ENCODE results near the gene SCAP. TPM values are rescaled to one million over a fixed set of nuclear protein-coding genes. Genes with fewer than 3 reads are reported as not detected.

SCAP gene
- total and polyA plus RNA-seq, 2 experiments from 2014 or later = 35.5 to 141 TPM

GRCh38 chr3:47440131-47440530, 35.6 kb downstream of the SCAP start:
- H3K9me2 ChIP-seq (ENCODE audit: insufficient read depth) = no peaks in the 10 kb centered on the region
- DNase-seq (ENCODE audit: low spot score) = peak; percentile 53

More at GRCh38 chr3:47440131-47440530, 35.6 kb downstream of the SCAP start:
- Mint-ChIP-seq H3K4me3 (no peak overlapping the region), H3K27ac (no peak overlapping the region), H3K9me3 (no peaks in the 10 kb centered on the region), H3K36me3 (ENCODE audit: low read depth) (peaks cover 45% of the 10 kb centered on the region), H3K27me3 (ENCODE audit: insufficient read depth, low read depth, poor library complexity) (no peaks in the 10 kb centered on the region), H3K4me1 (peaks cover 13% of the 10 kb centered on the region)
- Histone ChIP-seq H3K27me3 (ENCODE audit: insufficient read depth) (no peaks in the 10 kb centered on the region), H3K4me1 (ENCODE audit: insufficient read depth) (0 out of 2 replicates have a peak, but pooled peaks cover 8% of the 10 kb centered on the region), H3F3A (replicated peaks; ENCODE audit: low read depth) (peaks cover 10% of the 10 kb centered on the region), H2AFZ (no peak overlapping the region), H3K36me3 (ENCODE audit: insufficient read depth) (0 out of 2 replicates have a peak, but pooled peaks cover 15% of the 10 kb centered on the region), H3K27ac (ENCODE audit: low read depth) (no peak overlapping the region), H3K4me3 (no peak overlapping the region), H3K79me2 (replicated peaks; ENCODE audit: insufficient read depth) (peaks cover 44% of the 10 kb centered on the region), H3K4me2 (no peak overlapping the region), H4K20me1 (replicated peaks; ENCODE audit: insufficient read depth) (peaks cover 23% of the 10 kb centered on the region)
- peak; percentile 81 for ATAC-seq
- peak; percentile 51 to 61 for TF ChIP-seq CTCF (conservative IDR thresholded peaks at IDR 0.05; ENCODE audit: low read depth in 2 of 2)
- no peak for TF ChIP-seq ZNF331 (CRISPR knock-in tag; IDR thresholded peaks at IDR 0.05; ENCODE audit: low read depth)
- TF ChIP-seq POLR2AphosphoS5 (IDR thresholded peaks at IDR 0.05; ENCODE audit: low read depth) = no peak
- TF ChIP-seq ZNF114 (CRISPR knock-in tag; IDR thresholded peaks at IDR 0.05) = no peak
- TF ChIP-seq EZH2 (IDR thresholded peaks at IDR 0.05; ENCODE audit: low read depth, unreplicated experiment) = no peak
- TF ChIP-seq ETS1 (IDR thresholded peaks at IDR 0.05) = no peak
- TF ChIP-seq ZNF462 (CRISPR knock-in tag; IDR thresholded peaks at IDR 0.05) = no peak
- no peak for TF ChIP-seq STAT1 (IDR thresholded peaks at IDR 0.05; ENCODE audit: unreplicated experiment)
